H1 (cell line): ENCODE measurements around the gene FGD5. TPM values are rescaled to one million over a fixed set of nuclear protein-coding genes. Genes with fewer than 3 reads are reported as not detected.

Experiments
- CTCF ChIA-PET: fragments of 300-600 bp; sonication (Branson Sonifier 250); formaldehyde crosslinking; loops from one replicate; lab custom pipeline; 2021; ENCODE audit not compliant: partially characterized antibody; lab: Charles Lee
- POLR2A ChIA-PET: fragments of 300-600 bp; sonication (Branson Sonifier 250); formaldehyde crosslinking; loops from one replicate; lab custom pipeline; 2021; ENCODE audit warnings: inconsistent platforms; ENCODE audit not compliant: partially characterized antibody; lab: Charles Lee
- DNase-seq, 2 experiments: peaks; one replicate each; pipeline versions ENCODE4 v3.0.0 to v3.0.0-alpha.2; 2010 to 2022; ENCODE audit warnings: low spot score in 2 of 2, low read depth in 1 of 2, mixed read lengths in 1 of 2
- FAIRE-seq: peaks from 2 replicates; lab custom pipeline; 2011; peaks lifted over from hg19 to GRCh38; lab: Jason Lieb, UNC
- H2AFZ ChIP-seq: 2 replicates; pipeline ENCODE4 v1.8.1; 2012; ENCODE audit warnings: low read length, inconsistent platforms
- H2AK5ac ChIP-seq: 2 replicates; pipeline ENCODE4 v1.6.1; 2013; ENCODE audit warnings: low read depth, low read length
- H2BK120ac ChIP-seq: replicated peaks from 2 replicates; pipeline ENCODE3; 2013; ENCODE audit warnings: low read depth, low read length, inconsistent platforms
- H2BK12ac ChIP-seq: 2 replicates; pipeline ENCODE4 v1.6.1; 2013; ENCODE audit warnings: low read depth, low read length
- H2BK15ac ChIP-seq: 2 replicates; pipeline ENCODE4 v1.6.1; 2013; ENCODE audit warnings: low read length
- H2BK20ac ChIP-seq: 2 replicates; pipeline ENCODE4 v1.6.1; 2013; ENCODE audit warnings: low read length
- H2BK5ac ChIP-seq: 2 replicates; pipeline ENCODE4 v1.6.1; 2013; ENCODE audit warnings: low read depth, low read length
- H3K14ac ChIP-seq: 2 replicates; pipeline ENCODE4 v1.6.1; 2013; ENCODE audit warnings: inconsistent platforms; ENCODE audit not compliant: insufficient read length
- H3K18ac ChIP-seq: 2 replicates; pipeline ENCODE4 v1.6.1; 2013; ENCODE audit warnings: low read length; ENCODE audit errors: extremely low read depth
- H3K23ac ChIP-seq: 2 replicates; pipeline ENCODE4 v1.6.1; 2013; ENCODE audit warnings: inconsistent platforms; ENCODE audit not compliant: insufficient read length
- H3K23me2 ChIP-seq: 2 replicates; pipeline ENCODE4 v1.6.1; 2013; ENCODE audit warnings: low read depth, low read length
- H3K27ac ChIP-seq: 2 replicates; pipeline ENCODE4 v1.6.1; 2011; ENCODE audit warnings: low read depth, low read length, inconsistent platforms
- H3K27me3 ChIP-seq, 4 experiments: replicated peaks in 1 of 4; 1 replicate in 1 of 4; 2 replicates in 3 of 4; pipeline versions ENCODE4 v1.6.1 to v1.8.1; 2011 to 2013; ENCODE audit warnings: low read length in 3 of 4, mild to moderate bottlenecking in 3 of 4, inconsistent platforms in 2 of 4, mixed read lengths in 2 of 4, moderate library complexity in 1 of 4; ENCODE audit not compliant: control insufficient read depth in 3 of 4, insufficient read depth in 3 of 4; ENCODE audit errors: extremely low read depth in 1 of 4
- H3K36me3 ChIP-seq, 4 experiments: 2 replicates each; pipeline versions ENCODE4 v1.6.1 to v1.8.1; 2011 to 2013; ENCODE audit warnings: mild to moderate bottlenecking in 4 of 4, low read length in 3 of 4, moderate library complexity in 2 of 4, control low read depth in 1 of 4, inconsistent platforms in 1 of 4; ENCODE audit not compliant: insufficient read depth in 4 of 4, control insufficient read depth in 2 of 4
- H3K4ac ChIP-seq: replicated peaks from 2 replicates; pipeline ENCODE3; 2013; ENCODE audit warnings: low read length, low read depth, mixed read lengths, inconsistent platforms; ENCODE audit not compliant: insufficient read length
- H3K4me1 ChIP-seq, 4 experiments: replicated peaks in 1 of 4; 1 replicate in 1 of 4; 2 replicates in 3 of 4; pipeline versions ENCODE4 v1.6.1 to v1.8.1; 2011 to 2013; ENCODE audit warnings: low read length in 3 of 4, inconsistent platforms in 2 of 4, mixed read lengths in 1 of 4; ENCODE audit not compliant: insufficient read depth in 4 of 4, control insufficient read depth in 3 of 4
- H3K4me2 ChIP-seq, 2 experiments: 2 replicates each; pipeline versions ENCODE4 v1.6.1 to v1.8.1; 2011 to 2013; ENCODE audit warnings: low read depth in 2 of 2, low read length in 2 of 2, control low read depth in 1 of 2, inconsistent platforms in 1 of 2, mild to moderate bottlenecking in 1 of 2; ENCODE audit not compliant: insufficient read depth in 1 of 2
- H3K4me3 ChIP-seq, 4 experiments: fragments of 200-600, 300-600 bp in 1 of 4; sonication (generic), shearing (Covaris generic), sonication (Bioruptor Twin) in 1 of 4; 2 replicates each; pipeline versions ENCODE4 v1.5.1 to v1.8.1; 2011 to 2016; ENCODE audit warnings: low read length in 4 of 4, low read depth in 3 of 4, control low read depth in 2 of 4, inconsistent platforms in 2 of 4, mild to moderate bottlenecking in 2 of 4, mixed read lengths in 1 of 4, moderate library complexity in 1 of 4; ENCODE audit not compliant: insufficient read depth in 2 of 4; ENCODE audit errors: extremely low read depth in 1 of 4
- H3K56ac ChIP-seq: replicated peaks from 2 replicates; pipeline ENCODE3; 2013; ENCODE audit warnings: low read depth, mild to moderate bottlenecking, mixed read lengths, low read length, inconsistent platforms; ENCODE audit not compliant: insufficient read length
- H3K79me1 ChIP-seq: 2 replicates; pipeline ENCODE4 v1.6.1; 2013; ENCODE audit warnings: low read depth, low read length, control low read depth
- H3K79me2 ChIP-seq, 2 experiments: 2 replicates each; pipeline versions ENCODE4 v1.6.1 to v1.8.1; 2012 to 2013; ENCODE audit warnings: low read length in 2 of 2, mild to moderate bottlenecking in 2 of 2, inconsistent platforms in 1 of 2; ENCODE audit not compliant: insufficient read depth in 2 of 2, control insufficient read depth in 1 of 2
- H3K9ac ChIP-seq, 4 experiments: replicated peaks in 1 of 4; 1 replicate in 1 of 4; 2 replicates in 3 of 4; pipeline versions ENCODE4 v1.6.1 to v1.8.1; 2011 to 2013; ENCODE audit warnings: low read depth in 3 of 4, low read length in 3 of 4, control low read depth in 2 of 4, mild to moderate bottlenecking in 2 of 4, moderate library complexity in 2 of 4, inconsistent platforms in 1 of 4; ENCODE audit errors: extremely low read depth in 1 of 4
- H3K9me3 ChIP-seq, 2 experiments: 2 replicates each; pipeline versions ENCODE4 v1.6.1 to v1.8.1; 2012 to 2013; ENCODE audit warnings: mild to moderate bottlenecking in 2 of 2, moderate library complexity in 2 of 2, control low read depth in 1 of 2, inconsistent platforms in 1 of 2, low read depth in 1 of 2, low read length in 1 of 2, mixed read lengths in 1 of 2; ENCODE audit not compliant: insufficient read depth in 2 of 2
- H4K20me1 ChIP-seq, 2 experiments: replicated peaks in 1 of 2; 2 replicates each; pipeline versions ENCODE3 to v1.8.1; 2011 to 2013; ENCODE audit warnings: inconsistent platforms in 2 of 2, low read length in 2 of 2, mild to moderate bottlenecking in 1 of 2; ENCODE audit not compliant: insufficient read depth in 2 of 2, control insufficient read depth in 1 of 2
- H4K5ac ChIP-seq: 2 replicates; pipeline ENCODE4 v1.6.1; 2013; ENCODE audit warnings: low read length, low read depth, mixed read lengths, inconsistent platforms; ENCODE audit not compliant: insufficient read length
- H4K8ac ChIP-seq: 2 replicates; pipeline ENCODE4 v1.8.0; 2013; ENCODE audit warnings: mild to moderate bottlenecking, moderate library complexity, low read length, inconsistent platforms; ENCODE audit not compliant: insufficient read depth; ENCODE audit errors: extremely low read depth
- H4K91ac ChIP-seq: replicated peaks from 2 replicates; pipeline ENCODE3; 2013; ENCODE audit warnings: low read length, mixed read lengths, inconsistent platforms; ENCODE audit not compliant: insufficient read length
- BCL11A ChIP-seq, 2 experiments: IDR thresholded peaks; one replicate each; pipeline ENCODE4 v1.6.1; 2011; ENCODE audit warnings: low read depth in 2 of 2, low read length in 2 of 2, mild to moderate bottlenecking in 2 of 2
- E2F6 ChIP-seq: IDR thresholded peaks from 2 replicates; pipeline ENCODE4 v1.6.1; 2012; ENCODE audit warnings: inconsistent platforms
- FOSL1 ChIP-seq: IDR thresholded peaks from 2 replicates; pipeline ENCODE4 v1.6.1; 2011; ENCODE audit warnings: mild to moderate bottlenecking, low read depth, low read length, moderate library complexity; ENCODE audit not compliant: insufficient read depth
- GABPA ChIP-seq: IDR thresholded peaks from 2 replicates; pipeline ENCODE4 v1.6.1; 2011; ENCODE audit warnings: mild to moderate bottlenecking, low read length, moderate library complexity, borderline replicate concordance; ENCODE audit not compliant: insufficient read depth
- HDAC6 ChIP-seq: IDR thresholded peaks from one replicate; pipeline ENCODE4 v1.7.1; 2012; ENCODE audit warnings: low read depth, mild to moderate bottlenecking, inconsistent platforms, low read length, moderate library complexity
- PHF8 ChIP-seq: fragments of 200-600 bp; sonication (generic); conservative IDR thresholded peaks from 2 replicates; pipeline ENCODE4 v1.7.1; 2012; ENCODE audit warnings: low read depth, mild to moderate bottlenecking, inconsistent platforms, low read length, moderate library complexity
- POU5F1 ChIP-seq: IDR thresholded peaks from 2 replicates; pipeline ENCODE4 v1.6.1; 2011; ENCODE audit warnings: low read depth, mild to moderate bottlenecking, low read length, moderate library complexity
- SIN3A ChIP-seq, 2 experiments: IDR thresholded peaks in 1 of 2; conservative IDR thresholded peaks in 1 of 2; 2 replicates each; pipeline ENCODE4 v1.6.1; 2011 to 2012; ENCODE audit warnings: low read length in 2 of 2, improper control_type of control experiment in 1 of 2, low read depth in 1 of 2, mild to moderate bottlenecking in 1 of 2
- SP4 ChIP-seq: IDR thresholded peaks from 2 replicates; pipeline ENCODE4 v1.6.1; 2012; ENCODE audit warnings: low read length, inconsistent platforms
- SRF ChIP-seq: IDR thresholded peaks from 2 replicates; pipeline ENCODE4 v1.6.1; 2011; ENCODE audit warnings: mild to moderate bottlenecking, low read depth, low read length, moderate library complexity
- YY1 ChIP-seq: IDR thresholded peaks from 2 replicates; pipeline ENCODE4 v1.6.1; 2011; ENCODE audit warnings: low read depth, mild to moderate bottlenecking, low read length
- WGBS, 2 experiments: shearing (Covaris generic) in 1 of 2; methylation state at CpG; one replicate each; pipeline versions ENCODE4 v1.1.6 to v1.1.7; 2013 to 2015; ENCODE audit warnings: low lambda C conversion rate in 2 of 2, mixed read lengths in 2 of 2, inconsistent platforms in 1 of 2, low coverage in 1 of 2, missing lambda C conversion rate in 1 of 2; ENCODE audit not compliant: insufficient replicate concordance in 2 of 2, insufficient coverage in 1 of 2, insufficient read length in 1 of 2; ENCODE audit errors: extremely low coverage in 1 of 2, missing lambda C conversion rate in 1 of 2; 5-methylcytosine and 5-hydroxymethylcytosine counted together
- polyA plus RNA-seq, 7 experiments: library from polyadenylated mRNA; depleted of rRNA in 3 of 7; stranded (reverse) in 5 of 7; unstranded in 2 of 7; fragments of >200 nt in 5 of 7; fragments of 200-250 nt in 2 of 7; gene quantifications; 1 replicate in 5 of 7; 2 replicates in 1 of 7; 4 replicates in 1 of 7; pipeline versions ENCODE4 v1.2.1 to v1.2.3, GENCODE V29; 2011 to 2013; ENCODE audit warnings: missing spikeins in 2 of 7, mixed read lengths in 2 of 7
- total RNA-seq: library from RNA; stranded (reverse); fragmentation: NEBNext Ultra II Directional; extraction: Animal tissue kit (Norgen Biotek cat#: 25700); gene quantifications from 2 replicates; pipeline ENCODE4 v1.2.1, GENCODE V29; 2021
- TF ChIP-seq, protein P1 (sequence below): IDR thresholded peaks from 2 replicates; pipeline ENCODE4 v1.6.1; 2011; ENCODE audit warnings: low read length, improper control_type of control experiment

FGD5 gene
- total and polyA plus RNA-seq, 2 of the 8 experiments (the other 6 are each of a cell fraction or from before 2014, with no cell fraction given), result 4.7 to 14.3 TPM

- Histone ChIP-seq H2BK20ac (no peak overlapping the region), H4K5ac (no peak overlapping the region), H3K23me2 (peaks cover 2% of the 10 kb centered on the region; the same call in 1 of the 2 replicates), H3K79me1 (no peaks in the 10 kb centered on the region; the same call in none of the 2 replicates), H3K27ac (no peak overlapping the region), H3K79me2 (no peaks in the 10 kb centered on the region; a peak in 1 of 4 replicates), H2BK5ac (no peak overlapping the region), H3K4ac (no peak overlapping the region), H4K8ac (no peak overlapping the region), H3K4me3 (no peak overlapping the region), H3K27me3 (no peaks in the 10 kb centered on the region), H2BK15ac (no peak overlapping the region), H3K9ac (no peak overlapping the region), H3K56ac (no peak overlapping the region), H3K4me1 (peaks cover 3 to 9% (median 5%) of the 10 kb centered on the region in 4 experiments; a peak in 6 of 7 replicates), H2AK5ac (no peak overlapping the region), H3K36me3 (no peaks in the 10 kb centered on the region), H3K9me3 (no peaks in the 10 kb centered on the region), H4K20me1 (peaks cover 0 to 2% of the 10 kb centered on the region in 2 experiments), H3K14ac (no peak overlapping the region), H4K91ac (no peak overlapping the region), H2BK12ac (no peak overlapping the region), H2AFZ (no peak overlapping the region), H3K4me2 (no peak overlapping the region), H2BK120ac (no peak overlapping the region), H3K23ac (no peak overlapping the region), H3K18ac (no peak overlapping the region)
- ChIA-PET CTCF (interaction anchor here (1.1 to 2.6 kb wide), 9 partner anchors 12 to 94 kb away, joined by 3 to 11 read pairs (median 4); no protein-coding TSS in a partner anchor), POLR2A (interaction anchor here (0.7 kb wide), 1 partner anchor 39 kb away, joined by 4 read pairs; no protein-coding TSS in a partner anchor)
- DNase-seq (no peak), FAIRE-seq (no peak)
- 91% methylated on average over 4 of the region's 4 CpGs; no CpG with 5 or more reads in 1 of the 2 experiments for WGBS, 2 experiments
- TF ChIP-seq E2F6 (no peak), YY1 (no peak), SRF (no peak), GABPA (no peak), FOSL1 (no peak), SP4 (no peak), BCL11A (IDR thresholded peaks at IDR 0.05; ENCODE audit: low read depth in 2 of 2, low read length in 2 of 2) (no peak), PHF8 (no peak), HDAC6 (no peak), SIN3A (conservative IDR thresholded peaks at IDR 0.05 in 1 of 2, IDR thresholded peaks at IDR 0.05 in 1 of 2; ENCODE audit: low read depth in 1 of 2, low read length in 2 of 2) (no peak), POU5F1 (no peak)
- TF ChIP-seq, protein P1, sequence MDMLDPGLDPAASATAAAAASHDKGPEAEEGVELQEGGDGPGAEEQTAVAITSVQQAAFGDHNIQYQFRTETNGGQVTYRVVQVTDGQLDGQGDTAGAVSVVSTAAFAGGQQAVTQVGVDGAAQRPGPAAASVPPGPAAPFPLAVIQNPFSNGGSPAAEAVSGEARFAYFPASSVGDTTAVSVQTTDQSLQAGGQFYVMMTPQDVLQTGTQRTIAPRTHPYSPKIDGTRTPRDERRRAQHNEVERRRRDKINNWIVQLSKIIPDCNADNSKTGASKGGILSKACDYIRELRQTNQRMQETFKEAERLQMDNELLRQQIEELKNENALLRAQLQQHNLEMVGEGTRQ, result no peak
These were observed 7.3 kb downstream of the FGD5 start for GRCh38 chr3:14826069-14826468.
